GM12878 (cell line): ENCODE results near the gene AKT3. TPM values are rescaled to one million over a fixed set of nuclear protein-coding genes. Genes with fewer than 3 reads are reported as not detected.

Experiments used
- ATAC-seq: fragments of 200-7000 bp; cut with Tn5 transposase; 3 replicates; pipeline ENCODE4 v1.9.1; 2020; ENCODE audit warnings: mild to moderate bottlenecking, moderate library complexity
- BruUV-seq: library from RNA; stranded (reverse); fragments of 400-500 nt; replicated peaks from 2 replicates; lab custom pipeline; 2021; lab: Mats Ljungman, UMichigan
- CTCF ChIA-PET: fragments of 300-600 bp; sonication (Branson Sonifier 250); formaldehyde crosslinking; extraction: SDS; loops from one replicate; lab custom pipeline; 2021; ENCODE audit warnings: inconsistent platforms; lab: Yijun Ruan, JAX
- POLR2A ChIA-PET: fragments of 350-600 bp; formaldehyde crosslinking; extraction: SDS; loops from one replicate; lab custom pipeline; 2021; ENCODE audit warnings: inconsistent platforms; lab: Charles Lee
- RAD21 ChIA-PET: fragments of 300-600 bp; sonication (Branson Sonifier 250); formaldehyde crosslinking; loops from one replicate; lab custom pipeline; 2023; ENCODE audit warnings: antibody characterized with exemption; ENCODE audit not compliant: unreplicated experiment; lab: Charles Lee
- SMC1A ChIA-PET: fragments of 300-600 bp; sonication (Branson Sonifier 250); formaldehyde crosslinking; loops from one replicate; lab custom pipeline; 2023; ENCODE audit not compliant: unreplicated experiment, uncharacterized antibody; lab: Charles Lee
- DNase-seq: peaks from one replicate; pipeline ENCODE4 v3.0.0-alpha.2; 2011; ENCODE audit warnings: low read depth, low spot score
- FAIRE-seq: peaks from 3 replicates; lab custom pipeline; 2011; peaks lifted over from hg19 to GRCh38; lab: Jason Lieb, UNC
- H2AFZ ChIP-seq: 2 replicates; pipeline ENCODE4 v1.6.0; 2011; ENCODE audit warnings: low read depth, low read length, control low read depth; ENCODE audit not compliant: control insufficient read depth
- H3K27ac ChIP-seq: 2 replicates; pipeline ENCODE4 v1.5.1; 2011; ENCODE audit warnings: control low read depth; ENCODE audit not compliant: control insufficient read depth, insufficient read depth
- H3K27me3 ChIP-seq, 2 experiments: replicated peaks in 1 of 2; 2 replicates each; pipeline versions ENCODE4 v1.6.0 to v1.6.1; 2011; ENCODE audit warnings: low read length in 1 of 2; ENCODE audit not compliant: control insufficient read depth in 2 of 2, insufficient read depth in 2 of 2
- H3K36me3 ChIP-seq, 2 experiments: 2 replicates each; pipeline ENCODE4 v1.5.1; 2011; ENCODE audit warnings: low read length in 1 of 2; ENCODE audit not compliant: control insufficient read depth in 2 of 2, insufficient read depth in 2 of 2
- H3K4me1 ChIP-seq: 2 replicates; pipeline ENCODE4 v1.6.1; 2011; ENCODE audit warnings: mild to moderate bottlenecking, low read length, moderate library complexity, mixed read lengths; ENCODE audit not compliant: control insufficient read depth, insufficient read depth
- H3K4me2 ChIP-seq: 2 replicates; pipeline ENCODE4 v1.6.0; 2011; ENCODE audit warnings: control low read depth; ENCODE audit not compliant: control insufficient read depth, insufficient read depth
- H3K4me3 ChIP-seq: fragments of 200-600 bp; sonication (generic); 2 replicates; pipeline ENCODE4 v1.5.1; 2016
- H3K79me2 ChIP-seq: 2 replicates; pipeline ENCODE4 v1.6.0; 2011; ENCODE audit warnings: low read length; ENCODE audit not compliant: control insufficient read depth, insufficient read depth
- H3K9ac ChIP-seq: 2 replicates; pipeline ENCODE4 v1.8.0; 2011; ENCODE audit warnings: low read length, control low read depth, mixed read lengths; ENCODE audit not compliant: control insufficient read depth, insufficient read depth
- H3K9me3 ChIP-seq: replicated peaks from 3 replicates; pipeline ENCODE4 v1.5.1; 2011; ENCODE audit warnings: mild to moderate bottlenecking, low read length; ENCODE audit not compliant: control insufficient read depth, insufficient read depth
- H4K20me1 ChIP-seq: 2 replicates; pipeline ENCODE4 v1.6.0; 2011; ENCODE audit not compliant: control insufficient read depth, insufficient read depth
- ATF3 ChIP-seq: IDR thresholded peaks from 2 replicates; pipeline ENCODE4 v1.6.1; 2011; ENCODE audit warnings: low read depth, mild to moderate bottlenecking, low read length, moderate library complexity, borderline replicate concordance; ENCODE audit errors: extremely low read depth
- ATF7 ChIP-seq: fragments of 450-650 bp; IDR thresholded peaks from 2 replicates; pipeline ENCODE4 v1.6.1; 2016; ENCODE audit warnings: low read depth, mild to moderate bottlenecking
- BRCA1 ChIP-seq: IDR thresholded peaks from 2 replicates; pipeline ENCODE4 v1.6.1; 2011; ENCODE audit warnings: low read depth, low read length, improper control_type of control experiment
- CHD1 ChIP-seq: IDR thresholded peaks from 2 replicates; pipeline ENCODE4 v1.6.1; 2012; ENCODE audit warnings: low read depth, low read length, improper control_type of control experiment
- KDM1A ChIP-seq: fragments of 200-600 bp; sonication (generic); IDR thresholded peaks from 2 replicates; pipeline ENCODE4 v1.6.1; 2016; ENCODE audit warnings: borderline replicate concordance
- MEF2A ChIP-seq: IDR thresholded peaks from 2 replicates; pipeline ENCODE4 v1.6.1; 2011; ENCODE audit warnings: low read depth, mild to moderate bottlenecking, low read length, moderate library complexity; ENCODE audit not compliant: insufficient read depth
- MTA3 ChIP-seq: IDR thresholded peaks from 2 replicates; pipeline ENCODE4 v1.6.1; 2012; ENCODE audit warnings: low read length, inconsistent platforms, borderline replicate concordance
- NBN ChIP-seq: fragments of 450-650 bp; IDR thresholded peaks from 2 replicates; pipeline ENCODE4 v1.6.1; 2016
- NR2C1 ChIP-seq: fragments of 450-650 bp; IDR thresholded peaks from 2 replicates; pipeline ENCODE4 v1.6.1; 2017; ENCODE audit warnings: antibody characterized with exemption, mild to moderate bottlenecking, moderate library complexity
- NRF1 ChIP-seq: conservative IDR thresholded peaks from 2 replicates; pipeline ENCODE4 v1.6.1; 2011; ENCODE audit warnings: mild to moderate bottlenecking, low read depth, low read length, improper control_type of control experiment
- PBX3 ChIP-seq: IDR thresholded peaks from 2 replicates; pipeline ENCODE4 v1.6.1; 2011; ENCODE audit warnings: mild to moderate bottlenecking, low read depth, low read length, moderate library complexity; ENCODE audit not compliant: insufficient replicate concordance
- POLR2A ChIP-seq: IDR thresholded peaks from 2 replicates; pipeline ENCODE4 v1.6.1; 2011; ENCODE audit warnings: low read depth, mild to moderate bottlenecking, low read length
- RBBP5 ChIP-seq: fragments of 200-600 bp; sonication (generic); conservative IDR thresholded peaks from 2 replicates; pipeline ENCODE4 v1.6.1; 2016
- SUZ12 ChIP-seq: fragments of 200-600 bp; sonication (generic); IDR thresholded peaks from one replicate; pipeline ENCODE4 v1.6.1; 2018; ENCODE audit warnings: antibody characterized with exemption, mild to moderate bottlenecking; ENCODE audit not compliant: unreplicated experiment
- TCF12 ChIP-seq: IDR thresholded peaks from 2 replicates; pipeline ENCODE4 v1.6.1; 2011; ENCODE audit warnings: low read depth, mild to moderate bottlenecking, low read length
- ZBTB4 ChIP-seq: fragments of 450-650 bp; formaldehyde crosslinking; IDR thresholded peaks from 2 replicates; pipeline ENCODE4 v1.4.0; 2022; ENCODE audit warnings: mild to moderate bottlenecking, moderate library complexity
- ZZZ3 ChIP-seq: IDR thresholded peaks from 2 replicates; pipeline ENCODE4 v1.6.1; 2011; ENCODE audit warnings: low read depth; ENCODE audit not compliant: control insufficient read depth, insufficient read length
- WGBS: methylation state at CpG from one replicate; pipeline ENCODE4 v1.1.6; 2016; ENCODE audit warnings: low lambda C conversion rate; ENCODE audit not compliant: insufficient replicate concordance, insufficient coverage; ENCODE audit errors: missing lambda C conversion rate; 5-methylcytosine and 5-hydroxymethylcytosine counted together
- in situ Hi-C: fragments of 300-500 bp; cut with MboI; formaldehyde crosslinking; loops from 9 replicates; pipeline ENCODE4 v1.14.3; 2018; ENCODE audit warnings: mixed read lengths
- intact Hi-C: fragments of 100-400 bp; cut with micrococcal nuclease; formaldehyde crosslinking; loops from one replicate; pipeline ENCODE4 v1.14.2; 2022; ENCODE audit not compliant: unreplicated experiment
- polyA plus RNA-seq, 11 experiments: library from polyadenylated mRNA; depleted of rRNA in 4 of 11; unstranded in 6 of 11; stranded (reverse) in 5 of 11; fragments of >200 nt; fragmentation: Nextera tagmentation in 4 of 11; fragmentation: Illumina TruSeq in 1 of 11; extraction: Ambion mirVana in 4 of 11; extraction: Trizol in 1 of 11; gene quantifications; 1 replicate in 1 of 11; 2 replicates in 10 of 11; pipeline versions ENCODE4 v1.2.1 to v1.2.3, GENCODE V29; 2011 to 2016; ENCODE audit warnings: inconsistent platforms in 2 of 11, missing spikeins in 2 of 11, low read depth in 1 of 11
- total RNA-seq, 4 experiments: library from RNA; depleted of rRNA in 3 of 4; stranded (reverse); fragments of >200 nt in 3 of 4; fragmentation: Illumina TruSeq in 1 of 4; extraction: Trizol in 1 of 4; gene quantifications; 2 replicates each; pipeline versions ENCODE4 v1.2.1 to v1.2.3, GENCODE V29; 2013 to 2021

AKT3 gene
- total and polyA plus RNA-seq, 10 of the 15 experiments (the other 5 are each of a cell fraction or from before 2014, with no cell fraction given) = 0.03 to 0.56 (median 0.19) TPM

- intact Hi-C loops = loop anchor here (10.0 kb wide), 1 partner anchor 731 kb away; the partner anchor contains the start of gene ADSS2
- no peaks in the 10 kb centered on the region for H3K9me3 ChIP-seq
- RAD21 ChIA-PET = no interaction called here
Measured at GRCh38 chr1:243723458-243724043, 126.5 kb downstream of the AKT3 start.

More at GRCh38 chr1:243723458-243724043, 126.5 kb downstream of the AKT3 start:
- no peak overlapping the region for H3K4me3 ChIP-seq
- no peak overlapping the region for H3K27ac ChIP-seq
- no peaks in the 10 kb centered on the region for H3K27me3 ChIP-seq
- CTCF ChIA-PET = interaction anchor here (0.6 to 2.1 kb wide), 3 partner anchors 10 to 14 kb away, joined by 3 to 6 read pairs (median 5); no protein-coding TSS in a partner anchor
- ATAC-seq (no peak), DNase-seq (no peak), FAIRE-seq (no peak)
- BruUV-seq = no TSS peak
- no peaks in the 10 kb centered on the region for H3K36me3 ChIP-seq
- no peaks in the 10 kb centered on the region for H3K79me2 ChIP-seq
- SMC1A ChIA-PET = interaction anchor here (1.6 kb wide), 1 partner anchor 25 kb away, joined by 6 read pairs; no protein-coding TSS in a partner anchor
- H4K20me1 ChIP-seq = no peaks in the 10 kb centered on the region
- H3K4me1 ChIP-seq = peaks cover 32% of the 10 kb centered on the region
- no peak overlapping the region for H2AFZ ChIP-seq
- POLR2A ChIA-PET = no interaction called here
- H3K9ac ChIP-seq = no peak overlapping the region
- H3K4me2 ChIP-seq = no peak overlapping the region
- 85% methylated on average over 3 of the region's 3 CpGs for WGBS
- TF ChIP-seq NBN (no peak), RBBP5 (no peak), ZZZ3 (no peak), ATF7 (no peak), NRF1 (no peak), CHD1 (no peak), ATF3 (no peak), POLR2A (no peak), ZBTB4 (CRISPR knock-in tag) (no peak), SUZ12 (no peak), BRCA1 (no peak), NR2C1 (no peak), PBX3 (no peak), TCF12 (no peak), MEF2A (no peak), KDM1A (no peak), MTA3 (no peak)
- in situ Hi-C loops = no loop called here
